MCF 10A (cell line): ENCODE results near the gene PELI3. TPM values are rescaled to one million over a fixed set of nuclear protein-coding genes. Genes with fewer than 3 reads are reported as not detected.
A peak's percentile ranks its signal among the peaks of the same experiment; 100 is the strongest.

ENCODE experiments used
- BruUV-seq: library from RNA; stranded (reverse); fragments of 400-500 nt; replicated peaks from 2 replicates; lab custom pipeline; 2021; lab: Mats Ljungman, UMichigan
- CTCF ChIA-PET: fragments of 300-600 bp; sonication (Branson Sonifier 250); formaldehyde crosslinking; extraction: SDS; loops from one replicate; lab custom pipeline; 2021; ENCODE audit warnings: antibody characterized with exemption, inconsistent platforms; lab: Yijun Ruan, JAX
- POLR2A ChIA-PET: fragments of 300-600, 350-650 bp; sonication (Branson Sonifier 250); formaldehyde crosslinking; extraction: SDS; loops from one replicate; lab custom pipeline; 2020; ENCODE audit warnings: antibody characterized with exemption, inconsistent platforms; lab: Yijun Ruan, JAX
- DNase-seq: peaks from one replicate; pipeline ENCODE4 v3.0.0-alpha.2; 2018; ENCODE audit not compliant: unreplicated experiment
- H3K27ac Mint-ChIP-seq: one replicate; pipeline ENCODE4 v1.8.0; 2022; ENCODE audit warnings: mild to moderate bottlenecking, low read depth, mixed read lengths; ENCODE audit not compliant: unreplicated experiment
- H3K27me3 Mint-ChIP-seq: one replicate; pipeline ENCODE4 v1.8.0; 2022; ENCODE audit warnings: mixed read lengths; ENCODE audit not compliant: insufficient read depth, unreplicated experiment
- H3K36me3 Mint-ChIP-seq: one replicate; pipeline ENCODE4 v1.8.0; 2022; ENCODE audit warnings: mild to moderate bottlenecking, moderate library complexity, mixed read lengths; ENCODE audit not compliant: insufficient read depth, unreplicated experiment
- H3K4me1 Mint-ChIP-seq: one replicate; pipeline ENCODE4 v1.8.0; 2022; ENCODE audit warnings: mixed read lengths; ENCODE audit not compliant: insufficient read depth, unreplicated experiment
- H3K4me3 Mint-ChIP-seq: one replicate; pipeline ENCODE4 v1.8.0; 2022; ENCODE audit warnings: mild to moderate bottlenecking, moderate library complexity, mixed read lengths; ENCODE audit not compliant: unreplicated experiment
- H3K9me3 Mint-ChIP-seq: one replicate; pipeline ENCODE4 v1.8.0; 2022; ENCODE audit warnings: mixed read lengths; ENCODE audit not compliant: unreplicated experiment
- CTCF ChIP-seq: fragments of 200-600 bp; IDR thresholded peaks from one replicate; pipeline ENCODE4 v1.8.0; 2022; ENCODE audit warnings: antibody characterized with exemption, mild to moderate bottlenecking; ENCODE audit not compliant: unreplicated experiment
- intact Hi-C: fragments of 100-400 bp; cut with micrococcal nuclease; formaldehyde crosslinking; loops from 2 replicates; pipeline ENCODE4 v1.14.1; 2022
- total RNA-seq: library from RNA; stranded (reverse); gene quantifications from 2 replicates; pipeline ENCODE4 v1.2.3, GENCODE V29; 2022

Gene PELI3
- total RNA-seq, 1 experiment from 2014 or later: 6.1 TPM

GRCh38 chr11:66505276-66505816, 38.6 kb downstream of the PELI3 start:
- intact Hi-C loops: no loop called here
- H3K9me3 Mint-ChIP-seq: no peaks in the 10 kb centered on the region
- no peaks in the 10 kb centered on the region for H3K4me1 Mint-ChIP-seq
- TF ChIP-seq CTCF: no peak
- CTCF ChIA-PET: interaction anchor here (0.6 kb wide), 2 partner anchors 14 to 15 kb away, joined by 3 read pairs; no protein-coding TSS in a partner anchor
- H3K27ac Mint-ChIP-seq: no peak overlapping the region
- peaks cover 47% of the 10 kb centered on the region for H3K36me3 Mint-ChIP-seq
- DNase-seq: no peak
- BruUV-seq: no TSS peak
- POLR2A ChIA-PET: no interaction called here
- no peaks in the 10 kb centered on the region for H3K27me3 Mint-ChIP-seq
- no peak overlapping the region for H3K4me3 Mint-ChIP-seq

DNA sequence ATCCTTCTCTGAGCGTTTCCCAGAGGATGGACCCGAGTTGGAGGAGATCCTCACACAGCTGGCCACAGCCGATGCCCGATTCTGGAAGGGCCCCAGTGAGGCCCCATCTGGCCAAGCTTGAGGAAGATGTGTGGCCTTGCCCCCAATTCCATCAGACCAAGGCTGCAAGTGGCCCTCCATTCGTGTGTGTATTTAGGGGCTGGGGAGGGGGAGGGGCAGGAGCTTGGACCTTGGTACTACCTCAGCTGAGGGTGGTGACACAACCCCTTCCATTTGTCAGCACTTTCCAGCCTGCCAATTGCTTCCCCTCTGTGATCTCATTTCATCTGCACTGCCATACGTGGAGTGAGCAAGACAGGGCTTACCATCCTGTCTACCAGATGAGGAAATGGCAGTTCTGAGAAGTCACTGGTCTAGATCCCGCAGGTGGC, 42.4 kb downstream of the PELI3 start:
- no TSS peak for BruUV-seq

GRCh38 chr11:66510271-66510989, 43.7 kb downstream of the PELI3 start, which contains the start of gene BBS1:
Gene BBS1 (plus strand): TSS chr11:66510635. CDS start chr11:66510660, 25 bp downstream.
- no peaks in the 10 kb centered on the region for H3K9me3 Mint-ChIP-seq
- no peak for TF ChIP-seq CTCF
- H3K36me3 Mint-ChIP-seq: peaks cover 34% of the 10 kb centered on the region
- intact Hi-C loops: loop anchor here (1.0 kb wide), 1 partner anchor 128 kb away; the partner anchor contains the start of gene RBM4
- peak within 1 kb of the TSS; percentile 98 for H3K4me3 Mint-ChIP-seq
- peak; percentile 72 for DNase-seq
- no TSS peak for BruUV-seq
- H3K27me3 Mint-ChIP-seq: no peaks in the 10 kb centered on the region
- POLR2A ChIA-PET: interaction anchor here (0.6 to 2.9 kb wide), 18 partner anchors 9 to 332 kb away, joined by 3 to 21 read pairs (median 4); partner anchors contain the start of genes ACTN3, DPP3, MRPL11 and PELI3
- CTCF ChIA-PET: interaction anchor here (0.6 kb wide), 1 partner anchor 167 kb away, joined by 4 read pairs; the partner anchor contains the start of gene RBM4B
- H3K27ac Mint-ChIP-seq: peak within 1 kb of the TSS; percentile 88
- H3K4me1 Mint-ChIP-seq: peaks cover 11% of the 10 kb centered on the region

More for the DNA sequence above, 42.4 kb downstream of the PELI3 start:
- no peak for TF ChIP-seq CTCF
- H3K4me1 Mint-ChIP-seq: peaks cover 11% of the 10 kb centered on the region
- intact Hi-C loops: no loop called here
- no peak overlapping the region for H3K27ac Mint-ChIP-seq
- peaks cover 30% of the 10 kb centered on the region for H3K36me3 Mint-ChIP-seq
- H3K27me3 Mint-ChIP-seq: no peaks in the 10 kb centered on the region
- POLR2A ChIA-PET: interaction anchor here (0.8 to 2.9 kb wide), 4 partner anchors 8 to 136 kb away, joined by 4 to 21 read pairs (median 8); partner anchors contain the start of genes DPP3 and RBM14
- H3K4me3 Mint-ChIP-seq: no peak overlapping the region
- CTCF ChIA-PET: no interaction called here
- DNase-seq: no peak
- no peaks in the 10 kb centered on the region for H3K9me3 Mint-ChIP-seq

- Mint-ChIP-seq H3K4me1 (peaks cover 11% of the 10 kb centered on the region), H3K36me3 (peaks cover 30% of the 10 kb centered on the region), H3K27ac (peak overlapping the region; percentile 88), H3K27me3 (no peaks in the 10 kb centered on the region), H3K9me3 (no peaks in the 10 kb centered on the region), H3K4me3 (peak overlapping the region; percentile 98)
- POLR2A ChIA-PET: interaction anchor here (0.8 to 2.9 kb wide), 15 partner anchors 10 to 331 kb away, joined by 3 to 21 read pairs (median 5); partner anchors contain the start of genes ACTN3, DPP3, MRPL11 and PELI3
- no peak for TF ChIP-seq CTCF
- intact Hi-C loops: loop anchor here (1.0 kb wide), 1 partner anchor 127 kb away; the partner anchor contains the start of gene RBM4
- CTCF ChIA-PET: interaction anchor here (0.6 kb wide), 1 partner anchor 113 kb away, joined by 3 read pairs; no protein-coding TSS in a partner anchor
- no peak for DNase-seq
- BruUV-seq: TSS peak; percentile 63
Measured at GRCh38 chr11:66510990-66511339, 44.3 kb downstream of the PELI3 start.
